Gastroesophageal sphincter (tissue), 4 donors: ENCODE data around the gene CDKL2. TPM values are rescaled to one million over a fixed set of nuclear protein-coding genes. Genes with fewer than 3 reads are reported as not detected.
A peak's percentile ranks its signal among the peaks of the same experiment; 100 is the strongest.

ENCODE experiments used
- ATAC-seq: fragments of 150-250 bp; one replicate; pipeline ENCODE4 v1.9.1; 2016; ENCODE audit warnings: mild to moderate bottlenecking, moderate library complexity
- H3K27ac ChIP-seq, 4 donors: fragments of 200-600 bp; sonication (generic) in 3 of 4; 1 replicate in 3 of 4; 2 replicates in 1 of 4; pipeline ENCODE4 v1.5.1; 2016 to 2019
- H3K27me3 ChIP-seq: fragments of 200-600 bp; sonication (generic); one replicate; pipeline ENCODE4 v1.5.1; 2019
- H3K36me3 ChIP-seq, 2 donors: fragments of 200-600 bp; sonication (generic); one replicate each; pipeline ENCODE4 v1.5.1; 2019; ENCODE audit warnings: control low read depth in 1 of 2
- H3K4me1 ChIP-seq, 3 donors: fragments of 200-600 bp; sonication (generic); 1 replicate in 2 of 3; 2 replicates in 1 of 3; pipeline ENCODE4 v1.5.1; 2016 to 2019; ENCODE audit warnings: control low read depth in 2 of 3
- H3K4me3 ChIP-seq, 2 donors: fragments of 200-600 bp; sonication (generic); one replicate each; pipeline ENCODE4 v1.5.1; 2019; ENCODE audit warnings: mild to moderate bottlenecking in 1 of 2, moderate library complexity in 1 of 2
- H3K9me3 ChIP-seq, 3 donors: fragments of 200-600 bp; sonication (generic); one replicate each; pipeline ENCODE4 v1.5.1; 2017 to 2019; ENCODE audit warnings: control low read depth in 2 of 3
- EP300 ChIP-seq: sonication (generic); formaldehyde crosslinking; IDR thresholded peaks from one replicate; pipeline ENCODE4 v1.6.1; 2017; ENCODE audit warnings: antibody characterized with exemption, mild to moderate bottlenecking
- POLR2A ChIP-seq, 2 donors: fragments of 450-650 bp; IDR thresholded peaks; one replicate each; pipeline ENCODE4 v1.6.1; 2017; ENCODE audit warnings: antibody characterized with exemption in 2 of 2, mild to moderate bottlenecking in 2 of 2, moderate library complexity in 1 of 2
- POLR2AphosphoS5 ChIP-seq: sonication (generic); formaldehyde crosslinking; IDR thresholded peaks from one replicate; pipeline ENCODE4 v1.6.1; 2017; ENCODE audit warnings: antibody characterized with exemption
- WGBS, 2 donors: methylation state at CpG; one replicate each; pipeline ENCODE4 v1.1.5; 2018; ENCODE audit warnings: low coverage in 1 of 2; 5-methylcytosine and 5-hydroxymethylcytosine counted together
- total RNA-seq, 4 donors: library from RNA; depleted of rRNA; stranded (reverse); fragments of >200 nt; gene quantifications; one replicate each; pipeline ENCODE4 v1.1.0, GENCODE V29; 2016
- TF ChIP-seq, protein P1 (sequence below), 4 experiments: fragments of 200-600 bp in 2 of 4; fragments of 450-650 bp in 2 of 4; sonication (generic) in 1 of 4; IDR thresholded peaks; one replicate each; pipeline ENCODE4 v1.5.1; 2017 to 2019; ENCODE audit warnings: antibody characterized with exemption in 4 of 4, mild to moderate bottlenecking in 2 of 4, moderate library complexity in 2 of 4

CDKL2 gene
- total RNA-seq: 1 to 10 TPM; 3.9 to 8.1 (median 6.0) TPM

DNA sequence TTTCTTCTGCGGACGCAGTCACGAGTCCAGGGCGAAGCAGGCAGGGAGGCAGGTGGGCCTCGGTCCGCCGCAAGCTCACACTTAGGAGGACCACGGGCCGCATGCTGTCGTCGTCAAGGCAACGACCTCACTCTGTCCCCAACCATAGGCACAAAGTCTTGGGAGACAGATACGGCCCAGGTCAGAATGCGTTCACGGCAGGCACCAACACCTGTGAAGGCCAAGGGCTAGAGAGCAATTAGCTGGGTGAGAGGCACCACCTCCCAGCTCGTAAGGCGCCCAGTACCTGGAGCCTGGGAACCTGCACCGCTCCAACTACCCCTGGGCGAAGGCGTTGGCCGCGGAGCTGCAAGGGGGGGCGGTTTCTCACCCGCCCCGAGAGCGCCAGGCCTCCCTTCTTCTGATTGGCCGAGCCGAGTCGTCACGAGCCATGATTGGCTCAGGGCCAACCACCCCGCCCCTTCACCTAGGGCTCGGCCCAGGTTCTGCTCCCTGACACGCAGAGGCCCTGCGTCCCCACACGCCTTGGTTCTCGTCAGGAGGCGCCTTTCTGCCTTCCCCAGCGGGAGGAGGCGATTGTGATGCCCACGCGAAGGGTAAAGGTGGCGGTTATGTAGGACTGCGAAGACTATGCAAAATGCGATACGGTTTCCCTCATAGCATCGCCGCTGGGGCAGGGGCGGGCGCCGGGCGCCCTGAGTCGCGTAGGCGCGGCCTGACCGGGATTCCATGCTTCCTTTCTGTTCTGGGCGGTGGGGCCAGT lies at the start of gene CDKL2:
Gene CDKL2, minus strand, starts transcription at position 355 of the 763 bp plus-strand sequence. CDS start 4,540 bp downstream, outside the sequence.
- peak; percentile 96 for ATAC-seq
- WGBS, 2 donors: 0 to 1% methylated on average over 4 to 18 of the region's 57 CpGs

DNA sequence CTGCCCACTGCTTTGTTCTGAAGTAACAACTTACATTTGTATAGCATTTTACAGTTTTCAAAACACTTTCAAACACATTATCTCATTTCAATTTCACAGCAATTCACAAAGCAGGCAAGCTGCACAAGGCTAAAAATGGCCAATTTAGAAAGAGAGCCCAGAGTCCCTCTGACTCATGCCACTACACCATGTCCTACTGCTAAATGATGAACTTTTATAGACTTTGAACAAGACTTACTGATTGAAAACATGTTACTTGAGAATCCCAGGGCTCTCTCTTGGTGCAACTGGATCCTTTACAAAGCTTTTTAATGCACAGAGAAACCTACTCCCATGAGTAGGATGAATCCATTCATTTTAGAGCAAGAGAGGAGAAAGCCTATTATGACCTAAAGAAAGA lies 48.6 kb upstream of the CDKL2 start:
- TF ChIP-seq EP300 (no peak), POLR2AphosphoS5 (no peak)
- TF ChIP-seq, protein P1, sequence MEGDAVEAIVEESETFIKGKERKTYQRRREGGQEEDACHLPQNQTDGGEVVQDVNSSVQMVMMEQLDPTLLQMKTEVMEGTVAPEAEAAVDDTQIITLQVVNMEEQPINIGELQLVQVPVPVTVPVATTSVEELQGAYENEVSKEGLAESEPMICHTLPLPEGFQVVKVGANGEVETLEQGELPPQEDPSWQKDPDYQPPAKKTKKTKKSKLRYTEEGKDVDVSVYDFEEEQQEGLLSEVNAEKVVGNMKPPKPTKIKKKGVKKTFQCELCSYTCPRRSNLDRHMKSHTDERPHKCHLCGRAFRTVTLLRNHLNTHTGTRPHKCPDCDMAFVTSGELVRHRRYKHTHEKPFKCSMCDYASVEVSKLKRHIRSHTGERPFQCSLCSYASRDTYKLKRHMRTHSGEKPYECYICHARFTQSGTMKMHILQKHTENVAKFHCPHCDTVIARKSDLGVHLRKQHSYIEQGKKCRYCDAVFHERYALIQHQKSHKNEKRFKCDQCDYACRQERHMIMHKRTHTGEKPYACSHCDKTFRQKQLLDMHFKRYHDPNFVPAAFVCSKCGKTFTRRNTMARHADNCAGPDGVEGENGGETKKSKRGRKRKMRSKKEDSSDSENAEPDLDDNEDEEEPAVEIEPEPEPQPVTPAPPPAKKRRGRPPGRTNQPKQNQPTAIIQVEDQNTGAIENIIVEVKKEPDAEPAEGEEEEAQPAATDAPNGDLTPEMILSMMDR (IDR thresholded peaks at IDR 0.05): no peak
- no peak overlapping the region for H3K4me3 ChIP-seq

More for the DNA sequence above, at the start of gene CDKL2:
- Histone ChIP-seq H3K4me3 (peak within 1 kb of the TSS; percentile 69 to 73), H3K27me3 (no peaks in the 10 kb centered on the region), H3K36me3 (no peaks in the 10 kb centered on the region), H3K4me1 (peaks cover 0 to 46% (median 0%) of the 10 kb centered on the region in 3 donors), H3K9me3 (no peaks in the 10 kb centered on the region), H3K27ac (peak within 1 kb of the TSS; percentile 8 to 80 (median 68))
- TF ChIP-seq POLR2AphosphoS5 (peak; percentile 78), POLR2A (IDR thresholded peaks at IDR 0.05) (peak in 1 of 2 donors; percentile 23), EP300 (no peak)
- TF ChIP-seq, protein P1 (IDR thresholded peaks at IDR 0.05): no peak

DNA sequence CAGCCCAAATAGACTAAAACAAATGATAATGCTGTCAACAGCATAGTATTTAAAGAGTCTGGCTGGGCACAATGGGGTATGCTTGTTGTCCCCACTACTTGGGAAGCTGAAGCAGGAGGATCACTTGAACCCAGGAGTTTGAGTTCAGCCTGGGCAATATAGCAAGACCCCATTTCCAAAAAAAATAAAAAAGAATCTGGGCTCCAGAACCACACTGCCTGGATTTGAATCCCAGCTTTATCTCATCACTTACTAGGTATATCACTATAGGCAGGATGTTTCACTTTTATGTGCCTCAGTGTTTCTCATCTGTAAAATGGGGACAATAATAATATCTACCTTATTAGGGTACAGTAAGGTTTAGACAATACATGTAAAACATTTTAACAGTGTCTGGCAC lies 48.1 kb upstream of the CDKL2 start:
- Histone ChIP-seq H3K27me3 (no peaks in the 10 kb centered on the region), H3K9me3 (no peaks in the 10 kb centered on the region), H3K27ac (no peak overlapping the region), H3K36me3 (no peaks in the 10 kb centered on the region), H3K4me3 (no peak overlapping the region), H3K4me1 (peaks cover 0 to 8% (median 3%) of the 10 kb centered on the region in 3 donors)
- TF ChIP-seq POLR2A (IDR thresholded peaks at IDR 0.05) (no peak), POLR2AphosphoS5 (no peak), EP300 (no peak)
- TF ChIP-seq, protein P1 (IDR thresholded peaks at IDR 0.05): no peak
- no peak for ATAC-seq

More for the DNA sequence above, 48.6 kb upstream of the CDKL2 start:
- H3K4me1 ChIP-seq: peaks cover 0 to 4% (median 3%) of the 10 kb centered on the region in 3 donors
- no peaks in the 10 kb centered on the region for H3K9me3 ChIP-seq
- H3K36me3 ChIP-seq: no peaks in the 10 kb centered on the region
- no peak overlapping the region for H3K27ac ChIP-seq
- H3K27me3 ChIP-seq: no peaks in the 10 kb centered on the region
- no peak for ATAC-seq

DNA sequence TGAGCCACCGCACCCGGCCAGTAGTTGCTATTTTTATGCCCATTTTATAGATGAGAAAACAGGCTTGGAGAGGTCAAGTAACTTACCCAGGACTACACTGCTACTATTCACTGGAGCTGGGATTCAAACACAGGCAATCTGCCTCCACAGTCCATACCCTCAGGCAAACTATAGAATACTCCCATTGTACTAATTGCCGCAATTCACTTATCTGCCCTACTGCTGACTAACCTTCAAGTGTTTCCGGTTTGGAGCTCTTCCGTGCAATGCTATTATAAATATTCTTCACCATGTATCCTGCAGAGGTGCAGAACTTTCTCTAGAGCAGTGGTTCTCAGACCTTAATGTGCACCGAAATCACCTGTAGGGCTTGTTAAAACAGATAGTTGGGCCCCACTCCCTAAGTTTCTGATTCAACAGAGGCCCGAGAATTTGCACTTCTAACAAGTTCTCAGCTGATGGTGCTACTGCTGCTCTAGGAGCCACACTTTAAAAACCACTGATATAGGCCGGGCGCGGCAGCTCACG lies 44.7 kb upstream of the CDKL2 start:
- WGBS, 2 donors: 93 to 100% methylated on average over 3 to 6 of the region's 11 CpGs
- Histone ChIP-seq H3K9me3 (no peaks in the 10 kb centered on the region), H3K36me3 (no peaks in the 10 kb centered on the region), H3K27ac (no peak overlapping the region), H3K4me3 (no peak overlapping the region), H3K27me3 (no peaks in the 10 kb centered on the region), H3K4me1 (peaks cover 0 to 28% (median 3%) of the 10 kb centered on the region in 3 donors)
- TF ChIP-seq, protein P1 (IDR thresholded peaks at IDR 0.05): no peak
- TF ChIP-seq POLR2AphosphoS5 (no peak), EP300 (no peak), POLR2A (IDR thresholded peaks at IDR 0.05) (no peak)
- ATAC-seq: no peak

DNA sequence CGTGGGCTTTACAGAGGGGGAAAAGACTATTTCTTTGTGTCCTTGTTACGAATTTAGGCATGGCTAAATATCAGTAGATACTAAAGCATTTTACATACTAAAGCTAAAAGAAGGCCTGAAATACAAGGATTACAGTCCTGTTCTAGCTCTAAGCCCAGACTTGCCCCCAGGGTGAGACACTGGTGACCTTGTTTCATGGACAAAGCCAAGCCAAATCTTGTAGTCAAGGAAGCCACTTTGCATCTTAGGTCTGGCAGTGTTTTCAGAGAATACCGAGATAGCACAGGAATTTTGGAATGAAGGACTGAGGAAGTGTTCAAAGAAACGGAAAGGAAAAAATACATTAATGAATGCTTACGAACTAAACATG lies 43.6 kb upstream of the CDKL2 start:
- Histone ChIP-seq H3K4me1 (peaks cover 0 to 39% (median 3%) of the 10 kb centered on the region in 3 donors), H3K4me3 (peak overlapping the region; percentile 43 to 76), H3K27me3 (no peaks in the 10 kb centered on the region), H3K27ac (peak overlapping the region; percentile 95 to 99 (median 97)), H3K9me3 (no peaks in the 10 kb centered on the region), H3K36me3 (no peaks in the 10 kb centered on the region)
- ATAC-seq: no peak
- WGBS, 2 donors: 18 to 83% methylated on average over 1 to 5 of the region's 5 CpGs
- TF ChIP-seq EP300 (no peak), POLR2A (IDR thresholded peaks at IDR 0.05) (no peak), POLR2AphosphoS5 (no peak)
- TF ChIP-seq, protein P1 (IDR thresholded peaks at IDR 0.05): no peak
